ENCODE results near the gene ZAR1L. TPM values are rescaled to one million over a fixed set of nuclear protein-coding genes. Genes with fewer than 3 reads are reported as not detected.
A peak's percentile ranks its signal among the peaks of the same experiment; 100 is the strongest.

Gene ZAR1L
- total RNA-seq, 2 donors from 2014 or later, result not detected

- Histone ChIP-seq H3K4me1 (ENCODE audit: control insufficient read depth in 1 of 2, low read depth in 2 of 2) (peaks cover 10 to 56% of the 10 kb centered on the region in 2 donors), H3K27ac (peak overlapping the region; percentile 5 to 62), H3K27me3 (replicated peaks; ENCODE audit: insufficient read depth) (no peaks in the 10 kb centered on the region)
These were observed 56.0 kb downstream of the ZAR1L start for GRCh38 chr13:32259116-32259515.

DNA sequence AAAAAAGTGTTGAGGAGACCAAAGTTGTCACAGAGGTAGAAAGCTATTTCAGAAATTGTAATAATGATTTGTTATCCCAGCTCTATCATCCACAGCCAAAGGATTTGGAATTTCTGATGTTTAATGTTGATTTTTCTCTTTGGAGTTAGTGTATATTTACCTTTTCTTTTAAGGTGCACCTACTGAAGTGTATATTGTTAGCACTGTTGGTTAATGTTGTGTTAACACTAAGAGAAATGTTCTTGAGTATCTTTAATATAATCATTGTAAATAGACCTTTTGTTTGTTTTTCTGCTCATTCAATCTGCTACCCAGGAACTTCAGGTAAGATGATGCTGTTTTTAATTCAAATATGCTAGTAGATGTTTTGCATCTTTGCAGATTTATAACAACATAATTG is 57.5 kb downstream of the ZAR1L start:
- TF ChIP-seq, protein P1, sequence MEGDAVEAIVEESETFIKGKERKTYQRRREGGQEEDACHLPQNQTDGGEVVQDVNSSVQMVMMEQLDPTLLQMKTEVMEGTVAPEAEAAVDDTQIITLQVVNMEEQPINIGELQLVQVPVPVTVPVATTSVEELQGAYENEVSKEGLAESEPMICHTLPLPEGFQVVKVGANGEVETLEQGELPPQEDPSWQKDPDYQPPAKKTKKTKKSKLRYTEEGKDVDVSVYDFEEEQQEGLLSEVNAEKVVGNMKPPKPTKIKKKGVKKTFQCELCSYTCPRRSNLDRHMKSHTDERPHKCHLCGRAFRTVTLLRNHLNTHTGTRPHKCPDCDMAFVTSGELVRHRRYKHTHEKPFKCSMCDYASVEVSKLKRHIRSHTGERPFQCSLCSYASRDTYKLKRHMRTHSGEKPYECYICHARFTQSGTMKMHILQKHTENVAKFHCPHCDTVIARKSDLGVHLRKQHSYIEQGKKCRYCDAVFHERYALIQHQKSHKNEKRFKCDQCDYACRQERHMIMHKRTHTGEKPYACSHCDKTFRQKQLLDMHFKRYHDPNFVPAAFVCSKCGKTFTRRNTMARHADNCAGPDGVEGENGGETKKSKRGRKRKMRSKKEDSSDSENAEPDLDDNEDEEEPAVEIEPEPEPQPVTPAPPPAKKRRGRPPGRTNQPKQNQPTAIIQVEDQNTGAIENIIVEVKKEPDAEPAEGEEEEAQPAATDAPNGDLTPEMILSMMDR (IDR thresholded peaks at IDR 0.05), result no peak
- Histone ChIP-seq H3K4me3 (no peak overlapping the region), H3K9me3 (no peaks in the 10 kb centered on the region), H3K36me3 (no peaks in the 10 kb centered on the region), H3K4me1 (ENCODE audit: control insufficient read depth in 1 of 2, low read depth in 2 of 2) (peaks cover 10 to 63% of the 10 kb centered on the region in 2 donors), H3K27me3 (replicated peaks; ENCODE audit: insufficient read depth) (no peaks in the 10 kb centered on the region), H3K27ac (peak overlapping the region in 1 of 2 donors; percentile 82)
- DNase-seq (ENCODE audit: low spot score) (no peak), ATAC-seq (ENCODE audit: insufficient number of reproducible peaks, low FRiP score, low read depth) (no peak)

More at GRCh38 chr13:32259116-32259515, 56.0 kb downstream of the ZAR1L start:
- Histone ChIP-seq H3K4me3 (no peak overlapping the region), H3K9me3 (no peaks in the 10 kb centered on the region), H3K36me3 (no peaks in the 10 kb centered on the region)
- ATAC-seq (ENCODE audit: insufficient number of reproducible peaks, low FRiP score, low read depth) (no peak), DNase-seq (ENCODE audit: low spot score) (no peak)
- TF ChIP-seq, protein P1 (IDR thresholded peaks at IDR 0.05), result peak; percentile 22

DNA sequence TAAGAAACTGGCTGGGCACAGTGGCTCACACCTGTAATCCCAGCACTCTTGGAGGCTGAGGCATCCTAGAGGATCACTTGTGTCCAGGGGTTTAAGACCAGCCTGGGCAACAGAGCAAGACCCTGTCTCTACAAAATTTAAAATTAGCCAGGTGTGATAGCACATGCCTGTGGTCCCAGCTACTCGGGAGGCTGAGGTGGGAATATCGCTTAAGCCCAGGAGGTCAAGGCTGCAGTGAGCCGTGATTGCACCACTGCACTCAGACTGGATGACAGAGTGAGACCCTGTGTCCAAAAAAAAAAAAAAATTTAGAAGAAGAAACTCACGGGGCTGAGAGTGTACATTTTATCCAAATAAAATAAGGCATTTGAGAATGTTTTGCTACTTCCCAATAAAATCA is 58.9 kb downstream of the ZAR1L start:
- H3K9me3 ChIP-seq, result no peaks in the 10 kb centered on the region
- DNase-seq (ENCODE audit: low spot score) (no peak), ATAC-seq (ENCODE audit: insufficient number of reproducible peaks, low FRiP score, low read depth) (no peak)
- peak overlapping the region; percentile 82 for H3K27ac ChIP-seq
- H3K4me3 ChIP-seq, result peak overlapping the region; percentile 75
- peaks cover 9 to 52% of the 10 kb centered on the region in 2 donors for H3K4me1 ChIP-seq (ENCODE audit: control insufficient read depth in 1 of 2, low read depth in 2 of 2)
- H3K27me3 ChIP-seq (replicated peaks; ENCODE audit: insufficient read depth), result no peaks in the 10 kb centered on the region
- no peaks in the 10 kb centered on the region for H3K36me3 ChIP-seq
- TF ChIP-seq, protein P1 (IDR thresholded peaks at IDR 0.05), result no peak

DNA sequence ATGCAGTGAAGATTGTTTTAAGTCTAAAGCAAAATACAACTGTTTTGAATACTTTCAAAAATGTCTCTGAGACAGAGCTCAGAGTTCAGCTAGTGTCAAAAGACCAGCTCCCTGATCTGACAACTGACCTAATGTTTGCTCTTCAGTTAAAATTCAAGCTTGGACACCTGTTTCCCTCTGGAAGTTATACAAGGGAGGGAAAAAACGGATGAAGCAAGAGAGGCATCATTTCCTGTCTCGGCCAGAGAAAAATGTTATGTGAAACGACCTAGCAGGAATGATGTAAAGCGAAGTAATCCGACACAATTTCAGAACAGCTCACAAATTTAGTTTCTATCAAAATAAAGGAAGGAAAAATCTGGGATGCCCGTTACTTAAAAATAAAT is 59.4 kb downstream of the ZAR1L start:
- DNase-seq (ENCODE audit: low spot score), result no peak
- no peaks in the 10 kb centered on the region for H3K36me3 ChIP-seq
- no peaks in the 10 kb centered on the region for H3K9me3 ChIP-seq
- TF ChIP-seq, protein P1 (IDR thresholded peaks at IDR 0.05), result no peak
- H3K27ac ChIP-seq, result peak overlapping the region; percentile 82
- no peak for ATAC-seq (ENCODE audit: insufficient number of reproducible peaks, low FRiP score, low read depth)
- peaks cover 4 to 46% of the 10 kb centered on the region in 2 donors for H3K4me1 ChIP-seq (ENCODE audit: control insufficient read depth in 1 of 2, low read depth in 2 of 2)
- peak overlapping the region; percentile 75 for H3K4me3 ChIP-seq
- no peaks in the 10 kb centered on the region for H3K27me3 ChIP-seq (replicated peaks; ENCODE audit: insufficient read depth)

DNA sequence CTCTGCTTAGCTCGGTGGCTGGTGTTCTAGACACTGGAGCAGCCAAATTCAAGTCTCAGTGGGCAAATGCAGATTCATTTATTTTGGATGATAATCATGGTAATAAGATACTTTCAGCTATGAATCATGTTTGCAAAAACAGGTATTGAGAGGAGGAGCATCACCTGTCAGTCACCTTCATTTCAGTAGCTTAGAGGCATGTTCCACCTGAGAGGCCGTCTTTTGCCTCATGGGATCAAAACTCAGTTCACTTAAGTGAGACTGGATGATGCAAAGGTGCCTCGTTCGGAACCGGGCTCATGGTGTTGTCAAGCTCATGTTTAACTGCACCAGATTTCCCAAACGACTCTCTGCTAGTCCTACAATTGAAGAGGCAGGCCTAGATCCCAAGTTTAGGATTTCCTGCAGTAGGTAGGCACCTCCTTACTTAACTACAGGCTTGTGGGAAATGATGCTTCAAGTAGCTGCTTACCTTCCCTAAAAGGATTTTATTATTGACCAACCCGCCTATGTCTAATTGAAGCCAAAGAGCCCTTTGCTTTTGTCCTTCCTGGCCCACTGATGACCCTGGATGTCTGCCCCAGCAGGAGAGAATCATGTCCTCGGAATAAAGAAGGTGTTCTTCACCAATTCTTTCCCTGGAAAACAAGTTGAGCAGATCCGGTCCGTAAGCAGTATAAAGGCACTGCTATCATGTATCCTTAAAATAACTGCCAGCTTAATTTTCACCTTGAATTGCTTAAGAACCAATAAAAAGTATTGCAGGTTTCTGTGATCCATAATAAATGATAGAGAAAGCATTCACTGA is 60.0 kb downstream of the ZAR1L start:
- Histone ChIP-seq H3K27me3 (replicated peaks; ENCODE audit: insufficient read depth) (no peaks in the 10 kb centered on the region), H3K9me3 (no peaks in the 10 kb centered on the region), H3K4me3 (peak overlapping the region; percentile 75), H3K27ac (peak overlapping the region; percentile 82), H3K36me3 (no peaks in the 10 kb centered on the region), H3K4me1 (ENCODE audit: control insufficient read depth in 1 of 2, low read depth in 2 of 2) (peaks cover 3 to 40% of the 10 kb centered on the region in 2 donors)
- DNase-seq (ENCODE audit: low spot score) (no peak), ATAC-seq (ENCODE audit: insufficient number of reproducible peaks, low FRiP score, low read depth) (peak; percentile 22)
- TF ChIP-seq, protein P1 (IDR thresholded peaks at IDR 0.05), result no peak

Data from thoracic aorta (tissue), 2 donors.